Measurements from ENCODE around the gene APOD. TPM values are rescaled to one million over a fixed set of nuclear protein-coding genes. Genes with fewer than 3 reads are reported as not detected.

The APOD gene
- total RNA-seq, 1 experiment from 2014 or later, result not detected

- no peaks in the 10 kb centered on the region for H3K36me3 Mint-ChIP-seq (ENCODE audit: insufficient read depth in 1 of 3, low read depth in 3 of 3)
- H4K91ac ChIP-seq (ENCODE audit: insufficient read length, low read depth, low read length), result no peak overlapping the region
- H3K9me3 ChIP-seq (ENCODE audit: control insufficient read depth, low read depth, low read length), result no peaks in the 10 kb centered on the region
- H2BK12ac ChIP-seq (ENCODE audit: insufficient read length, low read depth, low read length), result no peak overlapping the region
- no peak overlapping the region for H2BK120ac ChIP-seq (ENCODE audit: low read depth, low read length, poor library complexity, severe bottlenecking)
- no peak overlapping the region for H4K8ac ChIP-seq (replicated peaks; ENCODE audit: insufficient read length, low read depth, low read length)
- no peak overlapping the region for H3K27ac ChIP-seq (ENCODE audit: insufficient read length, low read depth, low read length)
- no peak overlapping the region for H3K23ac ChIP-seq (ENCODE audit: insufficient read length, low read depth, low read length)
- H3K4me2 ChIP-seq (ENCODE audit: insufficient read depth, insufficient read length, low read length), result no peak overlapping the region
- no peak overlapping the region for H3K4ac ChIP-seq (ENCODE audit: low read depth, low read length)
- H3K9ac ChIP-seq (ENCODE audit: extremely low read depth, insufficient read length, low read length), result no peak overlapping the region
- H3T11ph ChIP-seq (ENCODE audit: low read length), result no peak overlapping the region
- H3K79me1 ChIP-seq (ENCODE audit: insufficient read depth, low read depth, low read length, poor library complexity, severe bottlenecking), result no peaks in the 10 kb centered on the region
- no peak overlapping the region for H2BK20ac ChIP-seq (ENCODE audit: low read depth, low read length, poor library complexity, severe bottlenecking)
- no peak overlapping the region for H3K56ac ChIP-seq (ENCODE audit: insufficient read length, low read depth, low read length)
- no peak overlapping the region for H2BK5ac ChIP-seq (ENCODE audit: insufficient read length, low read length)
- WGBS (ENCODE audit: extremely low coverage, insufficient read length, low lambda C conversion rate), result no CpG with 5 or more reads among the region's 10 CpGs
- no peak overlapping the region for H2AK5ac ChIP-seq (ENCODE audit: insufficient read length, low read length)
- H3K4me3 Mint-ChIP-seq, result peak overlapping the region in 1 of 2 experiments; percentile 11; a peak in 1 of 5 replicates
- H3K14ac ChIP-seq (ENCODE audit: insufficient read depth, low read length), result no peak overlapping the region
- no peak overlapping the region for H2AFZ ChIP-seq (ENCODE audit: low read length)
- H3K23me2 ChIP-seq (ENCODE audit: insufficient read length, low read depth, low read length, poor library complexity, severe bottlenecking), result no peaks in the 10 kb centered on the region
- H4K20me1 ChIP-seq (ENCODE audit: control insufficient read depth, insufficient read depth, insufficient read length), result no peaks in the 10 kb centered on the region
- H3K27me3 ChIP-seq (ENCODE audit: insufficient read depth, low read length), result no peaks in the 10 kb centered on the region
- H3K27ac Mint-ChIP-seq, result no peak overlapping the region
- no peak overlapping the region for H3K18ac ChIP-seq (ENCODE audit: insufficient read length, low read depth, low read length)
- no peaks in the 10 kb centered on the region; a peak in 1 of 5 replicates for H3K9me3 Mint-ChIP-seq
- no peak overlapping the region for H4K5ac ChIP-seq (ENCODE audit: insufficient read length, low read depth, low read length)
- H3K79me2 ChIP-seq (ENCODE audit: insufficient read depth, low read length), result no peaks in the 10 kb centered on the region
- H3K4me1 ChIP-seq (ENCODE audit: insufficient read depth, low read length), result no peaks in the 10 kb centered on the region
- no peak overlapping the region for H2BK15ac ChIP-seq (ENCODE audit: low read depth, low read length)
- peak; percentile 72 for TF ChIP-seq CTCF (conservative IDR thresholded peaks at IDR 0.05)
- peak; percentile 60 for DNase-seq
- H3K4me1 Mint-ChIP-seq, result peaks cover 15 to 18% of the 10 kb centered on the region in 2 experiments
- H3K27me3 Mint-ChIP-seq (ENCODE audit: low read depth), result peaks cover 20% of the 10 kb centered on the region
Observed at GRCh38 chr3:195556390-195556789, 27.4 kb downstream of the APOD start.
